AML-193 (cell line): ENCODE data around the gene MBNL1.

Experiments used
- DNase-seq, 2 experiments: peaks; one replicate each; lab custom pipeline; 2025; lab: John Stamatoyannopoulos, UW

MBNL1 gene

GRCh38 chr3:152480282-152480953 lies 211.7 kb downstream of the MBNL1 start:
- DNase-seq, result no peak

GRCh38 chr3:152486364-152486763 lies 217.6 kb downstream of the MBNL1 start:
- DNase-seq, result no peak

- no peak for DNase-seq
Observed at GRCh38 chr3:152488449-152488848, 219.7 kb downstream of the MBNL1 start.

GRCh38 chr3:152491922-152492321 lies 223.2 kb downstream of the MBNL1 start:
- no peak for DNase-seq

GRCh38 chr3:152496286-152496685 lies 227.6 kb downstream of the MBNL1 start:
- no peak for DNase-seq

- DNase-seq, result no peak
Observed at GRCh38 chr3:152496716-152497115, 228.0 kb downstream of the MBNL1 start.

- DNase-seq, result peak; percentile 64 to 70
Observed at GRCh38 chr3:152497457-152497856, 228.7 kb downstream of the MBNL1 start.

GRCh38 chr3:152497890-152498289 lies 229.2 kb downstream of the MBNL1 start:
- no peak for DNase-seq

GRCh38 chr3:152499791-152500385 lies 231.2 kb downstream of the MBNL1 start:
- no peak for DNase-seq

- DNase-seq, result no peak
Observed at GRCh38 chr3:152505926-152506325, 237.2 kb downstream of the MBNL1 start.

GRCh38 chr3:152508705-152509104 lies 240.0 kb downstream of the MBNL1 start:
- peak; percentile 50 to 53 for DNase-seq

GRCh38 chr3:152511904-152512303 lies 243.2 kb downstream of the MBNL1 start:
- no peak for DNase-seq

- no peak for DNase-seq
Observed at GRCh38 chr3:152513301-152513960, 244.7 kb downstream of the MBNL1 start.
